GM19452 (cell line): Measurements from ENCODE around the gene SNRNP40.
"Not testable (repeated sequence)": the region's sequence is repeated elsewhere in the genome, so short reads cannot be mapped to it uniquely, and the experiment has no call there.

Experiments
- ATAC-seq: cut with Tn5 transposase; IDR thresholded peaks from one replicate; pipeline ENCODE4 v1.9.1; 2021; ENCODE audit not compliant: unreplicated experiment

SNRNP40 gene

GRCh38 chr1:31287791-31288190 is 8.8 kb downstream of the SNRNP40 start:
- not testable (repeated sequence) for ATAC-seq

- not testable (repeated sequence) for ATAC-seq
Observed at GRCh38 chr1:31282426-31282825, 14.2 kb downstream of the SNRNP40 start.

DNA sequence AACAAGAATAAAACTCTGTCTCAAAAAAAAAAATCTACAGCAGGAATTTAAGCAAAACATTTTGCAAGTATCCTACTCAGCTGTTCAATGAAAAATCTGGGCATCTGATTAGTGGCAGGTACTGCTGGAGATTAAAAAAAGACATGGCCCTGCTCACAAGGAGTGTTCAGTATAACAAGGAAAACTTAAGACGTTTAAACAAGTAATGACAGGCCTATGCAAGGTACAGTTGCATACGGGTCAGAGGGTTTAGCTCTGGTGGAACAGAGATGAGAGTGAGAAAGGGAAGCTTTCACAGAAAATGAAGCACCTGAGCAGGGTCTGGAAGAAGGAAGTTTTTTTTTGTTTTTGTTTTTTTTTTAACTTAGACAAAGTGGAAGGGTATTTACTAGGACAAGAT is 23.0 kb downstream of the SNRNP40 start:
- no peak for ATAC-seq

GRCh38 chr1:31272369-31272768 is 24.2 kb downstream of the SNRNP40 start:
- ATAC-seq: no peak

DNA sequence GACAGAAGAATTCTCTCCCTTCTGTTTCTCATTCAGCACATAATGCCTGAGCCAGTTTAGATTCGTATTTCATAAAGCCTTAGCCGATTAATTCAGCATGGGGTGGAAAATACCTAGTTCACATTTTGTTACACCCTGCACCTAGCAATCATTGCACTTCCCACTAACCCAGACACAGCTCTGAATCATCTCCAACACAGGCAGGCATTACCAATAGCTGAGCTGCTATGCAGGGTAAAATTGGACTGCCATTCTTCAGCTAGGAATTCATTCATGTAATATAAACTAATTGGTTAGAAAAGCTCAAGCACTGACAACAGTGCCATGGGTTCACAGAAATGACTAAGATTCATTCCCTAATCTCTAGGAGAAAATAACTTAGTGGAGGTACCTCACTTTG is 30.0 kb downstream of the SNRNP40 start:
- ATAC-seq: no peak

DNA sequence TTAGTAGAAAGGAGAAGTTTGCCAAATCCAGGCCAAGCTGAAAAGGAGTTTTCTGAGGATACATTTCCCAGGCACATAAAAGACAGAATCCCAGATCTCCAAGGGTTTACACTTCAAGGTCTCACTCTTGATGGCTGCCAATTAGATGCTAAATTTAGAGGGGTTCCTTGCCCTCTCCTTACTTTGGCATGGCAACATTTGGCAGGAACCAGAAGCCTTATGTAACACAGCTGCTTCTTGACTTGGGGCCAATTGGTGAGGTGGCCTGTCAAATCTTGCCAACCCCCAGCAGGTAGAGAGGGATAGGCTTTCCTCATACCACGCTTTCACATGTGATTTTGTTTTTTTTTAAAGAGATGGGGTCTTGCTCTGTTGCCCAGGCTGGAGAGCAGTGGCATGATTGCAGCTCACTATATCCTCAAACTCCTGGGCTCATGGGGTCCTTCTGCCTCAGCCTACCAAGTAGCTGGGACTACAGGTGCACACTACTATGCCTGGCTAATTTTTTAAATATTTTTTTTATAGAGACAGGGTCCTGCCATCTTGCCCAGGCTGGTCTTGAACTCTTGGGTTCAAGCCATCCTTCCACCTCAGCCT is 31.7 kb downstream of the SNRNP40 start:
- ATAC-seq: no peak

- no peak for ATAC-seq
Observed at GRCh38 chr1:31263408-31263807, 33.2 kb downstream of the SNRNP40 start.

GRCh38 chr1:31262393-31262792 is 34.2 kb downstream of the SNRNP40 start:
- ATAC-seq: not testable (repeated sequence)

GRCh38 chr1:31261916-31262315 is 34.7 kb downstream of the SNRNP40 start:
- ATAC-seq: no peak

GRCh38 chr1:31259746-31260145 is 36.8 kb downstream of the SNRNP40 start:
- ATAC-seq: no peak

DNA sequence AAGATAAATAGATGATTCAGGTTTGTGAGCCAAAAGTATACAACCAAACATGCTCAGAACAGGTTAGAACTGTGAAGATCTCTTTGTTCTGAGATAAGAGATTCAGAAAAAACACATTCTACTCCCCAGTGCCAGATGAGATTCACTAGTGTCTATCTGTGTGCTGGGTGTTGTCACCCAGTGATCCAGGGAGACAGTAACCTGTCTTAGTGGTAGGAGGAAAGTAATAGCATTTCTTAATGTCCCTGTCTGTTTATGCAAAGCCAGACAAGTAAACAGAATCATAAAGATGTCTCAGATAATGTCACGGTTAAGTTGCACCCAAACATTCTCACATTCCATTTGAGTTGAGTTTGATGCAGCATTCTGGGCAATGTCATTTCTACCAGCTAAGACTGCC is 38.0 kb downstream of the SNRNP40 start:
- no peak for ATAC-seq

DNA sequence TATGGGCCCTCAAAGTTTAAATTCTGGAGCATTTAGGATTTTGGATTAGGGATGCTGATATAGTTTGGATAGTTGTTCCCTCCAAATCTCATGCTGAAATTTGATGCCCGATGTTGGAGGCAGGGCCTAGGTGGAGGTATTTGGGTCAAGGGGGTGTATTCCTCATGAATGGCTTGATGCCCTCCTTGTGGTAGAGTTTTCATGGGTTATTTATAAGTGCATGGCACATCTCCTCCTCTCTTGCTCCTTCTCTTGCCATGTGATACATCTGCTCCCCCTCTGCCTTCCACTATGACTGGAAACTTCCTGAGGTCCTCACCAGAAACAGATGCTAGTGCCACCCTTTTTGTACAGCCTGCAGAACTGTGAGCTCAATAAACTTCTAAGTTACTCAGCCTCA is 39.4 kb downstream of the SNRNP40 start:
- no peak for ATAC-seq

DNA sequence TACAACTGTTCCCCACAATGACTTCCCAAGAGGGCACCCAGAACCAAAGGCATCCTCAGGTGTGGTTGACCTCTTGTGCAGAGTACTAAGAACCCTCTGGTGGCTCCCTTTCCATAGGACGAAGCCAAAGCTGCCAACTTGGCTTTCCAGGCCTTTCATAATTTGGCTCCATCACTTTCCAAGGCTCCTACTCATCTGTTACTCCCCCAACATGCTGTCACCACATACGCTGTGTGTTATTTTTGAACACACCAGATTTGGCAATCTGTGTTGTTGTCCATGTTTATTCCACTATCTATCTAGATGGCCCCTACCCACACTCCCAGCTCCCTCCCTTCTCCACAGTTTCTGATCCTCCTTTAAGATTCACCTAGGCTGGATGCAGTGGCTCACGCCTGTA is 46.7 kb downstream of the SNRNP40 start:
- no peak for ATAC-seq

GRCh38 chr1:31248276-31248675 is 48.3 kb downstream of the SNRNP40 start:
- ATAC-seq: no peak

- ATAC-seq: no peak
Observed at GRCh38 chr1:31244326-31244725, 52.3 kb downstream of the SNRNP40 start.

DNA sequence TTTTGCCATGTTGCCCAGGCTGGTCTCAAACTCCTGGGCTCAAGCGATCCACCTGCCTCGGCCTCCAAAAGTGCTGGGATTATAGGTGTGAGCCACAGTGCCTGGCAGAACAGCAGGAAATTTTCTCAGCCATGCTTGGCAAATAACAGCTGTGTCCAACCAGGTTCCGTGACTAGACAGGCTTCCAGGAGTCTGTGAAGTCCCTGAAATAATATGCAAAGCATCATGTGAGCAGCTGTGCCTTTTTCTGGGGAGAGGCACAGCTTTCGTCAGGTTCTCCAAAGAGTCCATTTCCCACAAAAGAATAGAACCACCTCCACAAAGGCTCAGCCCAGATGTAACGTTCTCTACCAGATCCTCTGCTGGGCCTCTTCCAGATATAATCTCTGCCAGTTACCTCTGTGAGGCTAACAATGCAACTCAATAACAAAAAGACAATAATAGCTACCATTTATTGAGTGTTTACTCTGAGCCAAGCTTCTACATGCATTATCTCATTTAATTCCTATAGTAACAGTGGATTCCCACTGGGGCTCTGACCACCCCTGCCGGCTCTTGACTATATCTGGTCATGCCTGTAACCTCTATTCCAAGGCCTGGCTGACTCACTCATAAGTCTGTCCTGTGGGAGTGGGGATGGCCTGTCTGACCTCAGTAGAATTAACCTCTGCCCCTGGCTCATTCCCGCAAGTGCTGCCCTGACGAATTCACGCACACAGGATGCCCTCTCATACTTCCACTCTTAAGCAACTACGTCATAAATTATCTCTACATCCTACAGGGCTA is 52.9 kb downstream of the SNRNP40 start:
- ATAC-seq: no peak

DNA sequence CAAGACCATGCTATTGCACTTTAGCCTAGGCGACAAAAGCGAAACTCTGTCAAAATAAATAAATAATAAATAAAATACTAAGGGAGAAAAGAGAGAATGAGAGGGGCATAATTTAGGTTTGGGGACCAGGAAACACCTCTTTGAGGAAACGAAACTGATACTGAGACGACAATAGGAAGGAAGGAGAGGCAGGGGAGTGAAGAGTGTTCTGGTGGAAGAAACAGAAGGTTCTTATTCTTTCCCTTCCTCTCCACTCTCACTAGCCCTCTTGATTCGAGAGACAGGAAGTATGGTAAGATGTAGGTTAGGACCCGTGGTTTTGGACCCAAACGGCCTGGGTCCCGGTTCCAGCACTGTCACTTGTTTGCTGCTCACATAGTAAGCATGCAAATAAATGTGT is 55.3 kb downstream of the SNRNP40 start:
- ATAC-seq: no peak

- no peak for ATAC-seq
Observed at GRCh38 chr1:31239653-31240241, 56.8 kb downstream of the SNRNP40 start, which contains the start of gene NKAIN1. TSS of gene NKAIN1 (minus strand) at chr1:31239887. CDS start at chr1:31239547, 340 bp downstream.

DNA sequence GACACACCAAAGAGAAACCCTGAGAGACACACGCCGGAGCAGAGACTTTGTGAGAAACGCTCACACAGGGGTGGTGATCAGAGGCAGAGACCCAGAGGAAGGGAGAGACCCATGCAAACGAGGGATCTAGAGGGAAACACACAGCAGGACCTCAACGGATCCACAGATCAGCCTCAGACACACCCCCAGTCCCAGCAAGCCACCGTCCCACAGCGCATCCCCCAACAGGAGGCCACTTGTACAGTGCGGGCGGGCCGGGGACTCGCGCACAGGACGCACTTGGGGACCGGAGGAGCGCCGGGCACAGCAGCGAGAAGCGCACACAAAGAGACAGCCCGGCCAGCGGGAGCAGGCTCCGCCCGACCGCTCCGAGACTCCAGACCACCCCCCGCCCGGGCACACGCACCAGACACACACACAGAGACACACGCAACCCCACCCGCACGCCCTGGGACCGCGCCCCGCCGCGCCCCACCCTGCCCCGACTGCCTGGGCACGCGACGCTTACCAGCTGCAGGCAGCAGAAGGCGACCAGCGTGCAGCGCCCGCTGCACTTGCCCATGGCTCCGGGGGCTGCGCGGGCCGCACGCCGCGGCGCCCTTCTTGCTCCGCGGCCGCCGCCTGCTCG is 57.5 kb downstream of the SNRNP40 start:
- ATAC-seq: no peak

- no peak for ATAC-seq
Observed at GRCh38 chr1:31238612-31238985, 58.0 kb downstream of the SNRNP40 start.

DNA sequence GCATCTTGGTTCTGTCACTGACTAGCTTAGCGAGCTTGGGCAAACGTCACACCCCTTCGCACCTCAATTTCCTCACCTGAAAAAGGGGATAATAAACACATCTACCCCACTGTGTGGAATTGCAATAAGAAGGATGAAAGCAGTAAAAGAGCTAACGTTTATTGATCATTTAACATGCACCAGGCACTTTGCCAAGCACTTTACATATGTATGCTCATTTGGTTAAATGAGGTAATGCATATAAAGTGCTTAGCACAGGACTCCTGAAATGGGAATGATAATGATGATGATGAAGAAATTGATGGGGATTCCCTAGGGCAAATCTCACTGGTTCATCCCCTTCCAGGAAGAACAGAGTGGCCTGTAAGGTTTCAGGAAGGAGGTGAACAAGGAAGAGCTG is 61.7 kb downstream of the SNRNP40 start:
- ATAC-seq: no peak
